Fibroblast of lung (primary cell): ENCODE results near the gene PABPC1L. TPM values are rescaled to one million over a fixed set of nuclear protein-coding genes. Genes with fewer than 3 reads are reported as not detected.

Experiments
- DNase-seq, 2 donors: peaks; one replicate each; pipeline versions ENCODE4 v3.0.0 to v3.0.0-alpha.2; 2010; ENCODE audit warnings: low read depth in 2 of 2
- H2AFZ ChIP-seq: 2 replicates; pipeline ENCODE4 v1.5.1; 2012; ENCODE audit warnings: low read length, control low read depth, inconsistent platforms
- H3K27ac ChIP-seq: 2 replicates; pipeline ENCODE4 v1.5.1; 2011; ENCODE audit warnings: low read length, control low read depth; ENCODE audit not compliant: insufficient read depth
- H3K27me3 ChIP-seq: 2 replicates; pipeline ENCODE4 v1.5.1; 2011; ENCODE audit warnings: mild to moderate bottlenecking, low read length; ENCODE audit not compliant: control insufficient read depth, insufficient read depth
- H3K36me3 ChIP-seq: 2 replicates; pipeline ENCODE4 v1.5.1; 2011; ENCODE audit warnings: low read length; ENCODE audit not compliant: control insufficient read depth, insufficient read depth
- H3K4me1 ChIP-seq: 2 replicates; pipeline ENCODE4 v1.5.1; 2011; ENCODE audit warnings: low read length; ENCODE audit not compliant: control insufficient read depth, insufficient read depth; ENCODE audit errors: extremely low read depth
- H3K4me2 ChIP-seq: 2 replicates; pipeline ENCODE4 v1.5.1; 2011; ENCODE audit warnings: low read length, control low read depth; ENCODE audit not compliant: insufficient read depth; ENCODE audit errors: extremely low read depth
- H3K4me3 ChIP-seq, 4 experiments: fragments of 200-600 bp in 1 of 4; sonication (generic) in 1 of 4; replicated peaks in 1 of 4; 2 replicates each; pipeline ENCODE4 v1.5.1; 2011 to 2016; ENCODE audit warnings: low read length in 4 of 4, low read depth in 3 of 4, mild to moderate bottlenecking in 3 of 4, control low read depth in 2 of 4, inconsistent platforms in 1 of 4, mixed read lengths in 1 of 4; ENCODE audit not compliant: insufficient read depth in 1 of 4; ENCODE audit errors: control extremely low read depth in 1 of 4
- H3K79me2 ChIP-seq: 2 replicates; pipeline ENCODE4 v1.5.1; 2012; ENCODE audit warnings: mild to moderate bottlenecking, low read length, inconsistent platforms; ENCODE audit not compliant: control insufficient read depth, insufficient read depth
- H3K9ac ChIP-seq: 2 replicates; pipeline ENCODE4 v1.5.1; 2011; ENCODE audit warnings: mild to moderate bottlenecking, low read length, control low read depth; ENCODE audit not compliant: insufficient read depth
- H3K9me3 ChIP-seq: 2 replicates; pipeline ENCODE4 v1.5.1; 2012; ENCODE audit warnings: low read depth, low read length; ENCODE audit not compliant: control insufficient read depth, insufficient read depth
- H4K20me1 ChIP-seq: 2 replicates; pipeline ENCODE4 v1.5.1; 2011; ENCODE audit warnings: low read length; ENCODE audit not compliant: control insufficient read depth, insufficient read depth; ENCODE audit errors: extremely low read depth
- CTCF ChIP-seq, 2 donors: IDR thresholded peaks in 1 of 2; conservative IDR thresholded peaks in 1 of 2; 1 replicate in 1 of 2; 2 replicates in 1 of 2; pipeline ENCODE4 v1.5.1; 2011 to 2012; ENCODE audit warnings: low read length in 2 of 2, control low read depth in 1 of 2, inconsistent platforms in 1 of 2, low read depth in 1 of 2, mild to moderate bottlenecking in 1 of 2
- EZH2 ChIP-seq: IDR thresholded peaks from 2 replicates; pipeline ENCODE4 v1.5.1; 2012; ENCODE audit warnings: low read length, control low read depth, mild to moderate bottlenecking; ENCODE audit errors: missing control alignments
- polyA plus RNA-seq, 2 donors: library from polyadenylated mRNA; depleted of rRNA in 1 of 2; stranded (reverse) in 1 of 2; unstranded in 1 of 2; fragments of >200 nt; gene quantifications; 2 replicates each; pipeline ENCODE4 v1.2.1, GENCODE V29; 2011 to 2012; ENCODE audit warnings: missing spikeins in 1 of 2
- total RNA-seq: library from RNA; depleted of rRNA; stranded (reverse); fragments of >200 nt; gene quantifications from 2 replicates; pipeline ENCODE4 v1.2.1, GENCODE V29; 2014

Gene PABPC1L
- total and polyA plus RNA-seq, 2 donors (not counting 1 experiment from before 2014, with no cell fraction given) = 11.6 to 11.9 TPM

GRCh38 chr20:44917399-44917798 is 7.5 kb downstream of the PABPC1L start:
- no peak for TF ChIP-seq CTCF (conservative IDR thresholded peaks at IDR 0.05 in 1 of 2, IDR thresholded peaks at IDR 0.05 in 1 of 2; ENCODE audit: low read depth in 1 of 2, low read length in 2 of 2)
- no peak for TF ChIP-seq EZH2
- Histone ChIP-seq H3K27me3 (no peaks in the 10 kb centered on the region), H2AFZ (no peak overlapping the region), H3K9me3 (no peaks in the 10 kb centered on the region), H4K20me1 (no peaks in the 10 kb centered on the region), H3K9ac (no peak overlapping the region), H3K4me2 (no peak overlapping the region), H3K4me1 (no peaks in the 10 kb centered on the region), H3K36me3 (peaks cover 9% of the 10 kb centered on the region), H3K27ac (no peak overlapping the region), H3K79me2 (no peaks in the 10 kb centered on the region), H3K4me3 (no peak overlapping the region)
- DNase-seq = no peak

- H3K4me2 ChIP-seq = no peak overlapping the region
- no peaks in the 10 kb centered on the region for H3K27me3 ChIP-seq
- H3K27ac ChIP-seq = no peak overlapping the region
- no peaks in the 10 kb centered on the region for H4K20me1 ChIP-seq
- H3K9me3 ChIP-seq = no peaks in the 10 kb centered on the region
- no peak overlapping the region for H3K9ac ChIP-seq
- no peak overlapping the region for H3K4me3 ChIP-seq
- H3K79me2 ChIP-seq = no peaks in the 10 kb centered on the region
- no peak for DNase-seq
- TF ChIP-seq CTCF (conservative IDR thresholded peaks at IDR 0.05 in 1 of 2, IDR thresholded peaks at IDR 0.05 in 1 of 2; ENCODE audit: low read depth in 1 of 2, low read length in 2 of 2) (no peak), EZH2 (no peak)
- H3K4me1 ChIP-seq = no peaks in the 10 kb centered on the region
- no peak overlapping the region for H2AFZ ChIP-seq
- peaks cover 9% of the 10 kb centered on the region for H3K36me3 ChIP-seq
Measured at GRCh38 chr20:44918342-44918741, 8.5 kb downstream of the PABPC1L start.

GRCh38 chr20:44918761-44919160 is 8.9 kb downstream of the PABPC1L start:
- TF ChIP-seq EZH2 = no peak
- TF ChIP-seq CTCF (conservative IDR thresholded peaks at IDR 0.05 in 1 of 2, IDR thresholded peaks at IDR 0.05 in 1 of 2; ENCODE audit: low read depth in 1 of 2, low read length in 2 of 2) = no peak
- Histone ChIP-seq H3K9ac (no peak overlapping the region), H3K27ac (no peak overlapping the region), H3K4me1 (no peaks in the 10 kb centered on the region), H3K36me3 (peaks cover 6% of the 10 kb centered on the region), H4K20me1 (no peaks in the 10 kb centered on the region), H3K9me3 (no peaks in the 10 kb centered on the region), H3K27me3 (no peaks in the 10 kb centered on the region), H2AFZ (no peak overlapping the region), H3K4me2 (no peak overlapping the region), H3K79me2 (no peaks in the 10 kb centered on the region), H3K4me3 (no peak overlapping the region)
- DNase-seq = no peak
